MCF 10A (cell line): ENCODE results near the gene SDSL. TPM values are rescaled to one million over a fixed set of nuclear protein-coding genes. Genes with fewer than 3 reads are reported as not detected.

Source experiments
- BruUV-seq: library from RNA; stranded (reverse); fragments of 400-500 nt; replicated peaks from 2 replicates; lab custom pipeline; 2021; lab: Mats Ljungman, UMichigan
- CTCF ChIA-PET: fragments of 300-600 bp; sonication (Branson Sonifier 250); formaldehyde crosslinking; extraction: SDS; loops from one replicate; lab custom pipeline; 2021; ENCODE audit warnings: antibody characterized with exemption, inconsistent platforms; lab: Yijun Ruan, JAX
- POLR2A ChIA-PET: fragments of 300-600, 350-650 bp; sonication (Branson Sonifier 250); formaldehyde crosslinking; extraction: SDS; loops from one replicate; lab custom pipeline; 2020; ENCODE audit warnings: antibody characterized with exemption, inconsistent platforms; lab: Yijun Ruan, JAX
- DNase-seq: peaks from one replicate; pipeline ENCODE4 v3.0.0-alpha.2; 2018; ENCODE audit not compliant: unreplicated experiment
- H3K27ac Mint-ChIP-seq: one replicate; pipeline ENCODE4 v1.8.0; 2022; ENCODE audit warnings: mild to moderate bottlenecking, low read depth, mixed read lengths; ENCODE audit not compliant: unreplicated experiment
- H3K27me3 Mint-ChIP-seq: one replicate; pipeline ENCODE4 v1.8.0; 2022; ENCODE audit warnings: mixed read lengths; ENCODE audit not compliant: insufficient read depth, unreplicated experiment
- H3K36me3 Mint-ChIP-seq: one replicate; pipeline ENCODE4 v1.8.0; 2022; ENCODE audit warnings: mild to moderate bottlenecking, moderate library complexity, mixed read lengths; ENCODE audit not compliant: insufficient read depth, unreplicated experiment
- H3K4me1 Mint-ChIP-seq: one replicate; pipeline ENCODE4 v1.8.0; 2022; ENCODE audit warnings: mixed read lengths; ENCODE audit not compliant: insufficient read depth, unreplicated experiment
- H3K4me3 Mint-ChIP-seq: one replicate; pipeline ENCODE4 v1.8.0; 2022; ENCODE audit warnings: mild to moderate bottlenecking, moderate library complexity, mixed read lengths; ENCODE audit not compliant: unreplicated experiment
- H3K9me3 Mint-ChIP-seq: one replicate; pipeline ENCODE4 v1.8.0; 2022; ENCODE audit warnings: mixed read lengths; ENCODE audit not compliant: unreplicated experiment
- intact Hi-C: fragments of 100-400 bp; cut with micrococcal nuclease; formaldehyde crosslinking; loops from 2 replicates; pipeline ENCODE4 v1.14.1; 2022
- total RNA-seq: library from RNA; stranded (reverse); gene quantifications from 2 replicates; pipeline ENCODE4 v1.2.3, GENCODE V29; 2022
- TF ChIP-seq, protein P1 (sequence below): fragments of 200-600 bp; IDR thresholded peaks from one replicate; pipeline ENCODE4 v1.8.0; 2022; ENCODE audit warnings: antibody characterized with exemption, mild to moderate bottlenecking; ENCODE audit not compliant: unreplicated experiment

The SDSL gene
- total RNA-seq, 1 experiment from 2014 or later = 21.1 TPM

DNA sequence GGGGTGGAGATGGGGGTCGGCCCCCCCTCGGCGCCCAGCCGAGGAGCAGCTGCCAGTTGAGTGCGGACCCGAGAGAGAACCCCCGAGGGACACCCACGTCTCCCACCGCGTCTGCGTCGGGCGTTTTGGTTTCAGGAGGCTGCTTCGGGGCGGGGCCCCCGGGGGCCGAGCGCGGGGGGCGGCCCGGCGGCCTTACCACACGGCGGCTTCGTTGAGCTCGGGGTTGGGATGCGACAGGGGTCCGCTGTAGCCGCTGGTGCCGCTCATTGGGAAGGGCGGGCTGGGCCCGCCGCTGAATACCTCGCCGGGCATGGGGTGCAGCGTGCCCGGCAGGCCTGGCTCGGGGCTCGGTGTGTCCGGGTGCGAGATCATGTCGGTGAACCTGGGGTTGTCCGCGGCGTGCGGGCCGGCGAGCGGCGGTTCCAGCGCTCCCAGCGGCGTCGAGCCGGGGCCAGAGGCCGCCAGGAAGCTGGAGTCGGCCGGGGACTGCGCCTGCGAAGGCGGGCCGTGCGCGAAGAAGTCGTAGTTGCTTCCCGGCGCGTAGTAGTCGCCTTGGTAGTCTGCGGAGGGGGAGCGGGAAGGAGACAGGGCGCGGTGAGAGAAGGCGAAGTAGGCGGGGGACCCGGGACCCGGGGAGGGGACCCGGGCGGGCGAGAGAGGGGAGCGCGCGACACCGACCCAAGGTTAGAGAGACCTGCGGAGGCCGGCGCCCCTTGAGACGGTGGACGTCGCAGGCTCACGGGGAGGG, 41.0 kb downstream of the SDSL start:
- Mint-ChIP-seq H3K27ac (no peak overlapping the region), H3K9me3 (peaks cover 8% of the 10 kb centered on the region), H3K4me3 (no peak overlapping the region), H3K36me3 (no peaks in the 10 kb centered on the region), H3K4me1 (peaks cover 6% of the 10 kb centered on the region), H3K27me3 (peaks cover 83% of the 10 kb centered on the region)
- ChIA-PET CTCF (interaction anchor here (0.6 to 2.8 kb wide), 4 partner anchors 10 to 465 kb away, joined by 3 to 19 read pairs (median 8); no protein-coding TSS in a partner anchor), POLR2A (no interaction called here)
- no TSS peak for BruUV-seq
- intact Hi-C loops = loop anchor here (1.0 kb wide), 1 partner anchor 449 kb away; no protein-coding TSS in a partner anchor
- DNase-seq = no peak
- TF ChIP-seq, protein P1, sequence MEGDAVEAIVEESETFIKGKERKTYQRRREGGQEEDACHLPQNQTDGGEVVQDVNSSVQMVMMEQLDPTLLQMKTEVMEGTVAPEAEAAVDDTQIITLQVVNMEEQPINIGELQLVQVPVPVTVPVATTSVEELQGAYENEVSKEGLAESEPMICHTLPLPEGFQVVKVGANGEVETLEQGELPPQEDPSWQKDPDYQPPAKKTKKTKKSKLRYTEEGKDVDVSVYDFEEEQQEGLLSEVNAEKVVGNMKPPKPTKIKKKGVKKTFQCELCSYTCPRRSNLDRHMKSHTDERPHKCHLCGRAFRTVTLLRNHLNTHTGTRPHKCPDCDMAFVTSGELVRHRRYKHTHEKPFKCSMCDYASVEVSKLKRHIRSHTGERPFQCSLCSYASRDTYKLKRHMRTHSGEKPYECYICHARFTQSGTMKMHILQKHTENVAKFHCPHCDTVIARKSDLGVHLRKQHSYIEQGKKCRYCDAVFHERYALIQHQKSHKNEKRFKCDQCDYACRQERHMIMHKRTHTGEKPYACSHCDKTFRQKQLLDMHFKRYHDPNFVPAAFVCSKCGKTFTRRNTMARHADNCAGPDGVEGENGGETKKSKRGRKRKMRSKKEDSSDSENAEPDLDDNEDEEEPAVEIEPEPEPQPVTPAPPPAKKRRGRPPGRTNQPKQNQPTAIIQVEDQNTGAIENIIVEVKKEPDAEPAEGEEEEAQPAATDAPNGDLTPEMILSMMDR = no peak

DNA sequence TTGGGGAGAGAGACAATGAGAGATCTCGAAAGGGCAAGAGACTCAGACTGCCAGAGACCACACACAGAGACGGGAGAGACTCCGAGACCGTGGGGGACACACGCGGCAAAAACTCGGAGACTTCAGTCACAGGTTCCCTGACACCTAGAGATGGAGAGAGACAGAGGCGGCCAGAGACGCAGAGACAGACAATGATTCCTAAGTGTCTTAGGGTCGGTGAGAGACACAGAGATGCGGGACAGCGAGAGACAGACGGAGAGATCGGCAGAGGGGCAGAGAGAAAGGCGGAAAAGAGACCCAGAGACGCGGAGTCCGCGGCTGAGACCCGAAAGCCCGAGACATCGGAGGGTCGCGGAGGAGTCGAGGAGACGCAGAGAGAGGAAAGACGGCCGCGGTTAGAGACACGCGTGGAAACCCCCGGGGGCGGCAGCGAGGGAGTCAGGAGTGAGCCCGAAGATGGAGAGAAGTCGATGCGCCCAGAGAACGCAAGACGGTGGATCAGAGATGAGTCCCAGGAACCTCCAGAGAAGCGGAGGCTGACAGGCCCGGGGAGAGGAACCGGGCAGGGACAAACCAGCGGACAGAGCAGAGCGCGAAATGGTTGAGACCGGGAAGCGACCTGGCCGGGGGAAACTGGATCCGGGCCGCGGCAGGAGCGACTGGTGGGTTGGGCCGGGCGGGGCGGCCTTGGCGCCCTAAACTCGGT, 41.7 kb downstream of the SDSL start:
- Mint-ChIP-seq H3K9me3 (peaks cover 8% of the 10 kb centered on the region), H3K4me3 (no peak overlapping the region), H3K36me3 (no peaks in the 10 kb centered on the region), H3K4me1 (peaks cover 6% of the 10 kb centered on the region), H3K27ac (no peak overlapping the region), H3K27me3 (peaks cover 83% of the 10 kb centered on the region)
- intact Hi-C loops = no loop called here
- TF ChIP-seq, protein P1 = no peak
- ChIA-PET CTCF (interaction anchor here (0.6 kb wide), 1 partner anchor 17 kb away, joined by 3 read pairs; no protein-coding TSS in a partner anchor), POLR2A (no interaction called here)
- DNase-seq = no peak
- BruUV-seq = no TSS peak

DNA sequence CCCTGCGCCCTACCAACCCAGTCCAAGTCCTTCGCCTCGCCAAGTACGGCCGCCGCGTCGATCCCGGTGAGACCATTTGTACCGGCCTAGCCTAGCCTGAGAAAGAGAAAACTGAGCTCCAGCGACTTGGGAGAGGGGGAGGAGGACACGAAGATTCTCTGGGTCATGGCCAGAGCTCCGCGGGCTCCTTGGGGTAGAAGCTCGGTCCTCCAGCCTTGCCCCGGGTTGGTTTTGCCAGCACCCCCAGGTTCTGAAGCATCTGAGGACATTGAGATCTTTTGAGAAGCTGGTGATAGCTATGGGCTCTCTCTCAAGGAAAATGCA, 42.2 kb downstream of the SDSL start:
- Mint-ChIP-seq H3K9me3 (peaks cover 8% of the 10 kb centered on the region), H3K4me3 (no peak overlapping the region), H3K27ac (no peak overlapping the region), H3K36me3 (no peaks in the 10 kb centered on the region), H3K27me3 (peaks cover 83% of the 10 kb centered on the region), H3K4me1 (peaks cover 6% of the 10 kb centered on the region)
- ChIA-PET POLR2A (no interaction called here), CTCF (interaction anchor here (0.6 kb wide), 1 partner anchor 17 kb away, joined by 3 read pairs; no protein-coding TSS in a partner anchor)
- DNase-seq = no peak
- intact Hi-C loops = no loop called here
- TF ChIP-seq, protein P1 = no peak
- no TSS peak for BruUV-seq
